GM19397 (cell line): ENCODE measurements around the gene ZC3H7A.

Source experiments
- ATAC-seq: cut with Tn5 transposase; IDR thresholded peaks from one replicate; pipeline ENCODE4 v1.9.1; 2021; ENCODE audit warnings: mild to moderate bottlenecking, moderate library complexity; ENCODE audit not compliant: unreplicated experiment

The ZC3H7A gene

GRCh38 chr16:11740567-11740966, 56.5 kb downstream of the ZC3H7A start:
- ATAC-seq, result no peak

- no peak for ATAC-seq
Observed at GRCh38 chr16:11738742-11739544, 58.1 kb downstream of the ZC3H7A start.

- ATAC-seq, result no peak
Observed at GRCh38 chr16:11737713-11738112, 59.3 kb downstream of the ZC3H7A start.

GRCh38 chr16:11736903-11737302, 60.2 kb downstream of the ZC3H7A start:
- no peak for ATAC-seq

GRCh38 chr16:11735787-11736186, 61.3 kb downstream of the ZC3H7A start:
- no peak for ATAC-seq

- no peak for ATAC-seq
Observed at GRCh38 chr16:11734653-11735043, 62.4 kb downstream of the ZC3H7A start.

- no peak for ATAC-seq
Observed at GRCh38 chr16:11734025-11734652, 62.9 kb downstream of the ZC3H7A start.

GRCh38 chr16:11731222-11731621, 65.8 kb downstream of the ZC3H7A start:
- no peak for ATAC-seq

GRCh38 chr16:11729787-11730186, 67.3 kb downstream of the ZC3H7A start:
- ATAC-seq, result no peak

- ATAC-seq, result no peak
Observed at GRCh38 chr16:11727796-11728543, 69.1 kb downstream of the ZC3H7A start.

GRCh38 chr16:11726008-11726407, 71.0 kb downstream of the ZC3H7A start:
- no peak for ATAC-seq

- no peak for ATAC-seq
Observed at GRCh38 chr16:11725457-11725856, 71.6 kb downstream of the ZC3H7A start.

- ATAC-seq, result no peak
Observed at GRCh38 chr16:11722468-11722808, 74.6 kb downstream of the ZC3H7A start.

- ATAC-seq, result no peak
Observed at GRCh38 chr16:11721781-11722467, 75.1 kb downstream of the ZC3H7A start.

- no peak for ATAC-seq
Observed at GRCh38 chr16:11719762-11720161, 77.3 kb downstream of the ZC3H7A start.

GRCh38 chr16:11719171-11719570, 77.9 kb downstream of the ZC3H7A start:
- ATAC-seq, result no peak

GRCh38 chr16:11717811-11718210, 79.2 kb downstream of the ZC3H7A start:
- no peak for ATAC-seq

- no peak for ATAC-seq
Observed at GRCh38 chr16:11716336-11716735, 80.7 kb downstream of the ZC3H7A start.

GRCh38 chr16:11715246-11715947, 81.7 kb downstream of the ZC3H7A start:
- ATAC-seq, result no peak

GRCh38 chr16:11712122-11712521, 84.9 kb downstream of the ZC3H7A start:
- no peak for ATAC-seq

GRCh38 chr16:11711662-11712061, 85.4 kb downstream of the ZC3H7A start:
- no peak for ATAC-seq
